ENCODE measurements around the gene NUP93. TPM values are rescaled to one million over a fixed set of nuclear protein-coding genes. Genes with fewer than 3 reads are reported as not detected.
"Not testable (repeated sequence)": the region's sequence is repeated elsewhere in the genome, so short reads cannot be mapped to it uniquely, and the experiment has no call there.

NUP93 gene
- total RNA-seq, 1 donor from 2014 or later, result 152 TPM

GRCh38 chr16:56797861-56798260, 67.9 kb downstream of the NUP93 start:
- Mint-ChIP-seq H3K36me3 (ENCODE audit: low read depth) (peaks cover 8% of the 10 kb centered on the region), H3K4me3 (no peak overlapping the region), H3K27me3 (ENCODE audit: insufficient read depth) (no peaks in the 10 kb centered on the region), H3K9me3 (no peaks in the 10 kb centered on the region), H3K27ac (no peak overlapping the region), H3K4me1 (ENCODE audit: low read depth) (peaks cover 4% of the 10 kb centered on the region)
- intact Hi-C loops (cut with micrococcal nuclease), result no loop called here
- DNase-seq (ENCODE audit: low spot score), result no peak

GRCh38 chr16:56798955-56799354, 69.0 kb downstream of the NUP93 start:
- Mint-ChIP-seq H3K4me1 (ENCODE audit: low read depth) (peaks cover 4% of the 10 kb centered on the region), H3K27me3 (ENCODE audit: insufficient read depth) (no peaks in the 10 kb centered on the region), H3K27ac (no peak overlapping the region), H3K36me3 (ENCODE audit: low read depth) (peaks cover 8% of the 10 kb centered on the region), H3K4me3 (no peak overlapping the region), H3K9me3 (no peaks in the 10 kb centered on the region)
- intact Hi-C loops (cut with micrococcal nuclease), result no loop called here
- DNase-seq (ENCODE audit: low spot score), result no peak

GRCh38 chr16:56800355-56800754, 70.4 kb downstream of the NUP93 start:
- no peaks in the 10 kb centered on the region for H3K27me3 Mint-ChIP-seq (ENCODE audit: insufficient read depth)
- H3K4me3 Mint-ChIP-seq, result no peak overlapping the region
- peaks cover 8% of the 10 kb centered on the region for H3K36me3 Mint-ChIP-seq (ENCODE audit: low read depth)
- H3K4me1 Mint-ChIP-seq (ENCODE audit: low read depth), result peaks cover 4% of the 10 kb centered on the region
- no peak for DNase-seq (ENCODE audit: low spot score)
- intact Hi-C loops (cut with micrococcal nuclease), result no loop called here
- no peak overlapping the region for H3K27ac Mint-ChIP-seq
- H3K9me3 Mint-ChIP-seq, result no peaks in the 10 kb centered on the region

GRCh38 chr16:56801762-56802161, 71.8 kb downstream of the NUP93 start:
- H3K9me3 Mint-ChIP-seq, result no peaks in the 10 kb centered on the region
- peaks cover 4% of the 10 kb centered on the region for H3K4me1 Mint-ChIP-seq (ENCODE audit: low read depth)
- intact Hi-C loops (cut with micrococcal nuclease), result no loop called here
- H3K36me3 Mint-ChIP-seq (ENCODE audit: low read depth), result peaks cover 16% of the 10 kb centered on the region
- no peaks in the 10 kb centered on the region for H3K27me3 Mint-ChIP-seq (ENCODE audit: insufficient read depth)
- DNase-seq (ENCODE audit: low spot score), result no peak
- no peak overlapping the region for H3K4me3 Mint-ChIP-seq
- H3K27ac Mint-ChIP-seq, result no peak overlapping the region

- Mint-ChIP-seq H3K36me3 (ENCODE audit: low read depth) (peaks cover 12% of the 10 kb centered on the region), H3K4me3 (no peak overlapping the region), H3K4me1 (ENCODE audit: low read depth) (no peaks in the 10 kb centered on the region), H3K9me3 (no peaks in the 10 kb centered on the region), H3K27ac (no peak overlapping the region), H3K27me3 (ENCODE audit: insufficient read depth) (no peaks in the 10 kb centered on the region)
- DNase-seq (ENCODE audit: low spot score), result no peak
- intact Hi-C loops (cut with micrococcal nuclease), result no loop called here
Observed at GRCh38 chr16:56807011-56807675, 77.2 kb downstream of the NUP93 start.

- DNase-seq (ENCODE audit: low spot score); H3K27me3 Mint-ChIP-seq (ENCODE audit: insufficient read depth); intact Hi-C loops (cut with micrococcal nuclease); H3K9me3 Mint-ChIP-seq; H3K27ac Mint-ChIP-seq; H3K4me1 Mint-ChIP-seq (ENCODE audit: low read depth); H3K4me3 Mint-ChIP-seq: not testable (repeated sequence)
- peaks cover 12% of the 10 kb centered on the region for H3K36me3 Mint-ChIP-seq (ENCODE audit: low read depth)
Observed at GRCh38 chr16:56807676-56808067, 77.7 kb downstream of the NUP93 start.

GRCh38 chr16:56810954-56811353, 81.0 kb downstream of the NUP93 start:
- no peak for DNase-seq (ENCODE audit: low spot score)
- H3K4me1 Mint-ChIP-seq (ENCODE audit: low read depth), result no peaks in the 10 kb centered on the region
- no peaks in the 10 kb centered on the region for H3K27me3 Mint-ChIP-seq (ENCODE audit: insufficient read depth)
- H3K36me3 Mint-ChIP-seq (ENCODE audit: low read depth), result peaks cover 7% of the 10 kb centered on the region
- no peaks in the 10 kb centered on the region for H3K9me3 Mint-ChIP-seq
- intact Hi-C loops (cut with micrococcal nuclease), result no loop called here
- no peak overlapping the region for H3K4me3 Mint-ChIP-seq
- no peak overlapping the region for H3K27ac Mint-ChIP-seq

- H3K36me3 Mint-ChIP-seq (ENCODE audit: low read depth); H3K4me3 Mint-ChIP-seq; H3K27me3 Mint-ChIP-seq (ENCODE audit: insufficient read depth); H3K9me3 Mint-ChIP-seq; H3K4me1 Mint-ChIP-seq (ENCODE audit: low read depth); DNase-seq (ENCODE audit: low spot score); H3K27ac Mint-ChIP-seq; intact Hi-C loops (cut with micrococcal nuclease): not testable (repeated sequence)
Observed at GRCh38 chr16:56811602-56812001, 81.7 kb downstream of the NUP93 start.

GRCh38 chr16:56812884-56813283, 83.0 kb downstream of the NUP93 start:
- Mint-ChIP-seq H3K4me3 (no peak overlapping the region), H3K27ac (no peak overlapping the region), H3K27me3 (ENCODE audit: insufficient read depth) (no peaks in the 10 kb centered on the region), H3K36me3 (ENCODE audit: low read depth) (peaks cover 1% of the 10 kb centered on the region), H3K4me1 (ENCODE audit: low read depth) (no peaks in the 10 kb centered on the region), H3K9me3 (no peaks in the 10 kb centered on the region)
- intact Hi-C loops (cut with micrococcal nuclease), result no loop called here
- no peak for DNase-seq (ENCODE audit: low spot score)

- Mint-ChIP-seq H3K27me3 (ENCODE audit: insufficient read depth) (no peaks in the 10 kb centered on the region), H3K4me3 (no peak overlapping the region), H3K4me1 (ENCODE audit: low read depth) (no peaks in the 10 kb centered on the region), H3K27ac (no peak overlapping the region), H3K9me3 (no peaks in the 10 kb centered on the region), H3K36me3 (ENCODE audit: low read depth) (peaks cover 2% of the 10 kb centered on the region)
- intact Hi-C loops (cut with micrococcal nuclease), result no loop called here
- no peak for DNase-seq (ENCODE audit: low spot score)
Observed at GRCh38 chr16:56814537-56815432, 84.9 kb downstream of the NUP93 start.

- no peak overlapping the region for H3K27ac Mint-ChIP-seq
- H3K27me3 Mint-ChIP-seq (ENCODE audit: insufficient read depth), result no peaks in the 10 kb centered on the region
- peaks cover 4% of the 10 kb centered on the region for H3K36me3 Mint-ChIP-seq (ENCODE audit: low read depth)
- no peak for DNase-seq (ENCODE audit: low spot score)
- no peaks in the 10 kb centered on the region for H3K4me1 Mint-ChIP-seq (ENCODE audit: low read depth)
- no peaks in the 10 kb centered on the region for H3K9me3 Mint-ChIP-seq
- H3K4me3 Mint-ChIP-seq, result no peak overlapping the region
- intact Hi-C loops (cut with micrococcal nuclease), result no loop called here
Observed at GRCh38 chr16:56815721-56816120, 85.8 kb downstream of the NUP93 start.

GRCh38 chr16:56817056-56817455, 87.1 kb downstream of the NUP93 start:
- DNase-seq (ENCODE audit: low spot score), result no peak
- H3K36me3 Mint-ChIP-seq (ENCODE audit: low read depth), result peaks cover 8% of the 10 kb centered on the region
- no peaks in the 10 kb centered on the region for H3K4me1 Mint-ChIP-seq (ENCODE audit: low read depth)
- no peak overlapping the region for H3K27ac Mint-ChIP-seq
- intact Hi-C loops (cut with micrococcal nuclease), result no loop called here
- no peak overlapping the region for H3K4me3 Mint-ChIP-seq
- no peaks in the 10 kb centered on the region for H3K9me3 Mint-ChIP-seq
- no peaks in the 10 kb centered on the region for H3K27me3 Mint-ChIP-seq (ENCODE audit: insufficient read depth)

GRCh38 chr16:56817938-56818337, 88.0 kb downstream of the NUP93 start:
- peaks cover 8% of the 10 kb centered on the region for H3K36me3 Mint-ChIP-seq (ENCODE audit: low read depth)
- H3K27me3 Mint-ChIP-seq (ENCODE audit: insufficient read depth), result no peaks in the 10 kb centered on the region
- H3K9me3 Mint-ChIP-seq, result no peaks in the 10 kb centered on the region
- DNase-seq (ENCODE audit: low spot score), result no peak
- no peaks in the 10 kb centered on the region for H3K4me1 Mint-ChIP-seq (ENCODE audit: low read depth)
- intact Hi-C loops (cut with micrococcal nuclease), result no loop called here
- H3K27ac Mint-ChIP-seq, result peak overlapping the region; percentile 11
- no peak overlapping the region for H3K4me3 Mint-ChIP-seq
